ENCODE measurements around the gene MGA.

GRCh38 chr15:41651373-41651772 lies 8.8 kb upstream of the MGA start:
- no peak for TF ChIP-seq CTCF (IDR thresholded peaks at IDR 0.05)
- TF ChIP-seq POLR2A (IDR thresholded peaks at IDR 0.05) = no peak
- no peak for TF ChIP-seq EP300 (IDR thresholded peaks at IDR 0.05)

Data from tibial nerve (tissue), 4 donors.